HEK293T (cell line): Measurements from ENCODE around the gene ZNF548.
"Not testable (repeated sequence)": the region's sequence is repeated elsewhere in the genome, so short reads cannot be mapped to it uniquely, and the experiment has no call there.

ENCODE experiments used
- CTCF ChIA-PET: fragments of 350-600 bp; formaldehyde crosslinking; extraction: SDS; loops from one replicate; lab custom pipeline; 2021; ENCODE audit warnings: antibody characterized with exemption, inconsistent platforms; lab: Yijun Ruan, JAX
- POLR2A ChIA-PET: fragments of 350-600 bp; formaldehyde crosslinking; extraction: SDS; loops from one replicate; lab custom pipeline; 2020; ENCODE audit warnings: antibody characterized with exemption, inconsistent platforms; lab: Yijun Ruan, JAX
- DNase-seq: peaks from one replicate; pipeline ENCODE4 v3.0.0; 2012; ENCODE audit warnings: mixed read lengths; ENCODE audit errors: extremely low spot score
- ARNT ChIP-seq: fragments of 450-650 bp; IDR thresholded peaks from 2 replicates; pipeline ENCODE4 v1.6.1; 2017; ENCODE audit warnings: mild to moderate bottlenecking
- BHLHE40 ChIP-seq: fragments of 450-650 bp; IDR thresholded peaks from 2 replicates; pipeline ENCODE4 v1.6.1; 2016; ENCODE audit warnings: mild to moderate bottlenecking, moderate library complexity, borderline replicate concordance
- CTBP1 ChIP-seq: fragments of 450-650 bp; IDR thresholded peaks from 2 replicates; pipeline ENCODE4 v1.6.1; 2016; ENCODE audit warnings: borderline replicate concordance
- ELF4 ChIP-seq: fragments of 450-650 bp; IDR thresholded peaks from 2 replicates; pipeline ENCODE4 v1.6.1; 2017; ENCODE audit warnings: antibody characterized with exemption
- FOXA1 ChIP-seq: fragments of 450-650 bp; IDR thresholded peaks from 2 replicates; pipeline ENCODE4 v1.6.1; 2016; ENCODE audit warnings: mild to moderate bottlenecking
- FOXK2 ChIP-seq: fragments of 450-650 bp; IDR thresholded peaks from 2 replicates; pipeline ENCODE4 v1.6.1; 2016; ENCODE audit warnings: mild to moderate bottlenecking
- FOXM1 ChIP-seq: fragments of 450-650 bp; IDR thresholded peaks from 2 replicates; pipeline ENCODE4 v1.6.1; 2017; ENCODE audit warnings: mild to moderate bottlenecking, borderline replicate concordance
- HDGF ChIP-seq: fragments of 450-650 bp; IDR thresholded peaks from 2 replicates; pipeline ENCODE4 v1.6.1; 2017; ENCODE audit warnings: antibody characterized with exemption, borderline replicate concordance
- L3MBTL2 ChIP-seq: fragments of 450-650 bp; conservative IDR thresholded peaks from 2 replicates; pipeline ENCODE4 v1.6.1; 2016; ENCODE audit warnings: mild to moderate bottlenecking
- LEF1 ChIP-seq: fragments of 450-650 bp; IDR thresholded peaks from 2 replicates; pipeline ENCODE4 v1.6.1; 2017; ENCODE audit warnings: mild to moderate bottlenecking, borderline replicate concordance
- NFRKB ChIP-seq: fragments of 450-650 bp; IDR thresholded peaks from 2 replicates; pipeline ENCODE4 v1.6.1; 2016; ENCODE audit warnings: mild to moderate bottlenecking, moderate library complexity
- SP1 ChIP-seq: fragments of 450-650 bp; IDR thresholded peaks from 2 replicates; pipeline ENCODE4 v1.6.1; 2017
- SUZ12 ChIP-seq: fragments of 450-650 bp; IDR thresholded peaks from 2 replicates; pipeline ENCODE4 v1.6.1; 2016; ENCODE audit warnings: mild to moderate bottlenecking
- TARDBP ChIP-seq: fragments of 450-650 bp; IDR thresholded peaks from 2 replicates; pipeline ENCODE4 v1.6.1; 2016
- ZNF384 ChIP-seq: fragments of 450-650 bp; IDR thresholded peaks from 2 replicates; pipeline ENCODE4 v1.6.1; 2016
- TF ChIP-seq, protein P1 (sequence below): fragments of 450-650 bp; IDR thresholded peaks from 2 replicates; pipeline ENCODE4 v1.6.1; 2016

The ZNF548 gene

DNA sequence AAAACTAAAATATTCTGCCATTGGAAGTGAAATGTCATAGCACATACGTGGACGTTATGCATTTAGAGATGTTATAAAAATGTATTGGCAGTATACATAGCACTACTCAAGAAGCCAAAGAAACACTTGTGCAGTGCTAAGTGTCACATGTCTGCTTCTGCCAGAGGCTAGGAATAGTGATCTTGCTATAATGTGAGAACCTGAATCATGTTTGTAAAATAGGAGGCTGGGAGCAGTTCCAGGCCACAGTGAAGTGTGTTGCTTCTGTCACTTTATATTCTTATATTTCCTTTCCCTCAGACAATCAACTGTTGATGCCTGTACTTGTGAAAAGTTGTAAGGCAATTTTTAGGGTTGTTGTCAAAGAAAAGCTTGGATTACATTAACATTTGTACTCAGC is 22.9 kb upstream of the ZNF548 start:
- DNase-seq, result no peak
- CTCF ChIA-PET, result no interaction called here
- TF ChIP-seq, protein P1, sequence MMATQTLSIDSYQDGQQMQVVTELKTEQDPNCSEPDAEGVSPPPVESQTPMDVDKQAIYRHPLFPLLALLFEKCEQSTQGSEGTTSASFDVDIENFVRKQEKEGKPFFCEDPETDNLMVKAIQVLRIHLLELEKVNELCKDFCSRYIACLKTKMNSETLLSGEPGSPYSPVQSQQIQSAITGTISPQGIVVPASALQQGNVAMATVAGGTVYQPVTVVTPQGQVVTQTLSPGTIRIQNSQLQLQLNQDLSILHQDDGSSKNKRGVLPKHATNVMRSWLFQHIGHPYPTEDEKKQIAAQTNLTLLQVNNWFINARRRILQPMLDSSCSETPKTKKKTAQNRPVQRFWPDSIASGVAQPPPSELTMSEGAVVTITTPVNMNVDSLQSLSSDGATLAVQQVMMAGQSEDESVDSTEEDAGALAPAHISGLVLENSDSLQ, result no peak
- TF ChIP-seq HDGF, result no peak
- no peak for TF ChIP-seq LEF1
- TF ChIP-seq BHLHE40, result no peak
- no peak for TF ChIP-seq ELF4
- no peak for TF ChIP-seq L3MBTL2
- no peak for TF ChIP-seq ZNF384
- TF ChIP-seq TARDBP, result no peak
- TF ChIP-seq NFRKB, result no peak
- TF ChIP-seq SUZ12, result no peak
- TF ChIP-seq CTBP1, result no peak
- no peak for TF ChIP-seq SP1
- no peak for TF ChIP-seq FOXK2
- TF ChIP-seq ARNT, result no peak
- TF ChIP-seq FOXM1, result no peak
- TF ChIP-seq FOXA1, result no peak
- POLR2A ChIA-PET, result no interaction called here

DNA sequence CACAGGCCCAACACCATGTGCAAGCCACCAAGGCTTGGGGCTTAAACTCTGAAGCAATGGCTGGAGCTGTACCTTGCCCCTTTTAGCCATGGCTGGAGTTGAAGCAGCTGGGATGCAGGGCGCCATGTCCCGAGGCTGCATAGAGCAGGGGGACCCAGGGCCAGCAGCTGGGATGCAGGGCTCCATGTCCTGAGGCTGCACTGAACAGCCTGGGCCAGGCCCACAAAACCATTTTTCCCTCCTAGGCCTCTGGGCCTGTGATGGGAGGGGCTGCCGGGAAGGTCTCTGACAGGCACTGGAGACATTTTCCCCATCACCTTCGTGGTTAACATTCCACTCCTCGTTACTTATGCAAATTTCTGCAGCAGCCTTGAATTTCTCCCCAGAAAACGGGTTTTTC is 15.5 kb upstream of the ZNF548 start:
- DNase-seq, result no peak
- TF ChIP-seq ZNF384 (no peak), BHLHE40 (no peak), SUZ12 (no peak), ARNT (no peak), TARDBP (no peak), CTBP1 (no peak), LEF1 (no peak), ELF4 (no peak), L3MBTL2 (no peak), SP1 (no peak), FOXA1 (no peak), HDGF (no peak), FOXM1 (no peak), NFRKB (no peak), FOXK2 (no peak)
- TF ChIP-seq, protein P1, result no peak
- POLR2A ChIA-PET, result no interaction called here
- CTCF ChIA-PET, result no interaction called here

DNA sequence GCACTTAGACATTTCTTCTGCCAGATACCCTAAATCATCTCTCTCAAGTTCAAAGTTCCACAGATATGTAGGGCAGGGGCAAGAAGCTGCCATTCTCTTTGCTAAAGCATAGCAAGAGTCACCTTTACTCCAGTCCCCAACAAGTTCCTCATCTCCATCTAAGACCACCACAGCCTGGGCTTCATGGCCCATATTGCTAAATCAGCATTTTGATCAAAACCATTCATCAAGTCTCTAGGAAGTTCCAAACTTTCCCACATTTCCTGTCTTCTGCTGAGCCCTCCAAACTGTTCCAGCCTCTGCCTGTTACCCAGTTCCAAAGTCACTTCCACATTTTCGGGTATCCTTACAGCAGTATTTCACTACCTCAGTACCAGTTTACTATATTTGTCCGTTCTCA is 15.0 kb upstream of the ZNF548 start:
- POLR2A ChIA-PET, CTCF ChIA-PET, DNase-seq: not testable (repeated sequence)

DNA sequence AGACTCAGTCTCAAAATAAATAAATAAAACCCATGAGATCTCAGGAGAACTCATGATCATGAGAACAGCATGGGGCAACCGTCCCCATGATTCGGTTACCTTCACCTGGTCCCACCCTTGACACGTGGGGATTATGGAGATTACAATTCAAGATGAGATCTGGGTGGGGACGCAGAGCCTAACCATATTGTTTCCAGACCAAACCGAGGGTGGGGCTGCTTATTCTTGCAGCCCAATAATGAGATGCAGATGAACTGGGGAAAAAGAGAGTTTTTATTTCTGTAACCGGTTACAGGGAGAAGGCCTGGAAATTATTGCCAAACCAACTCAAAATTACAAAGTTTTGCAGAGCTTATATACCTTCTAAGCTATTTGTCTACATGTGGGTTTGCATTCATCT is 13.5 kb upstream of the ZNF548 start:
- DNase-seq, result no peak

DNA sequence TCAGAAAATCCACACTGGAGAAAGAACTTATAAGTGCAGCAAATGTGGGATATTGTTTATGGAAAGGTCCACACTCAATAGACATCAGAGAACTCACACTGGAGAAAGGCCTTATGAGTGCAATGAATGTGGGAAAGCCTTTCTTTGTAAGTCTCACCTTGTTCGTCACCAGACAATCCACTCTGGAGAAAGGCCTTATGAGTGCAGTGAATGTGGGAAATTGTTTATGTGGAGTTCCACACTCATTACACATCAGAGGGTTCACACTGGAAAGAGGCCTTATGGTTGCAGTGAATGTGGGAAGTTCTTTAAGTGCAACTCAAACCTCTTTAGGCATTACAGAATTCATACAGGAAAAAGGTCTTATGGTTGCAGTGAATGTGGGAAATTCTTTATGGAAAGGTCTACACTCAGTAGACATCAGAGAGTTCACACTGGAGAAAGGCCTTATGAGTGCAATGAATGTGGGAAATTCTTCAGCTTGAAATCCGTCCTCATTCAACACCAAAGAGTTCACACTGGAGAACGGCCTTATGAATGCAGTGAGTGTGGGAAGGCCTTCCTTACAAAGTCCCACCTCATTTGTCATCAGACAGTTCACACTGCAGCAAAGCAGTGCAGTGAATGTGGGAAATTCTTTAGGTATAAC is 12.0 kb upstream of the ZNF548 start:
- ChIA-PET CTCF (no interaction called here), POLR2A (no interaction called here)
- TF ChIP-seq L3MBTL2 (no peak), FOXA1 (no peak), ZNF384 (no peak), ARNT (no peak)
- no peak for DNase-seq

More for the DNA sequence above, 13.5 kb upstream of the ZNF548 start:
- no peak for TF ChIP-seq ZNF384
- TF ChIP-seq L3MBTL2, result no peak
- TF ChIP-seq BHLHE40, result no peak
- TF ChIP-seq FOXM1, result no peak
- no peak for TF ChIP-seq ARNT
- no peak for TF ChIP-seq LEF1
- TF ChIP-seq FOXK2, result no peak
- no peak for TF ChIP-seq NFRKB
- TF ChIP-seq FOXA1, result no peak
- no peak for TF ChIP-seq CTBP1
- no peak for TF ChIP-seq SP1
- ChIA-PET CTCF (no interaction called here), POLR2A (no interaction called here)

DNA sequence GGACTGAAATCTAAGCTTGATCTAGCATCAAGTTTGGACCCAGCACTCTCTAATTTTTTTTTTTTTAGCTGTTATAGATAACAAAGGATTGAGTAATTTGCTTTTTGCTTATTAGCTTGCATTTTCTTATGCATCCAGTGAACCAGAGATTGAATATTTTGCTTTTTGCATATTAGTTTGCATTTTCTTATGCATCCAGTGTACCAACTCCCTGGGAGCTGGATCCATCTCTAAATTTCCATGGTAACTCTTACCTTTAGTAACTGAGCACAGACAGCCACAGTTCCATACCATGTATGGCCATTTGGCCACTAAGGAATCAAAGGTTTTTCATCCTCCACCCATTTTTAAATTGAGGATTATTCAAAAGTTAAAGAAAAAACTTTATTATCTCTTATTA is 8.7 kb upstream of the ZNF548 start:
- DNase-seq, result no peak
- TF ChIP-seq ARNT, result no peak
- no peak for TF ChIP-seq NFRKB
- no peak for TF ChIP-seq L3MBTL2
- TF ChIP-seq ELF4, result no peak
- TF ChIP-seq HDGF, result no peak
- POLR2A ChIA-PET, result no interaction called here
- CTCF ChIA-PET, result no interaction called here

DNA sequence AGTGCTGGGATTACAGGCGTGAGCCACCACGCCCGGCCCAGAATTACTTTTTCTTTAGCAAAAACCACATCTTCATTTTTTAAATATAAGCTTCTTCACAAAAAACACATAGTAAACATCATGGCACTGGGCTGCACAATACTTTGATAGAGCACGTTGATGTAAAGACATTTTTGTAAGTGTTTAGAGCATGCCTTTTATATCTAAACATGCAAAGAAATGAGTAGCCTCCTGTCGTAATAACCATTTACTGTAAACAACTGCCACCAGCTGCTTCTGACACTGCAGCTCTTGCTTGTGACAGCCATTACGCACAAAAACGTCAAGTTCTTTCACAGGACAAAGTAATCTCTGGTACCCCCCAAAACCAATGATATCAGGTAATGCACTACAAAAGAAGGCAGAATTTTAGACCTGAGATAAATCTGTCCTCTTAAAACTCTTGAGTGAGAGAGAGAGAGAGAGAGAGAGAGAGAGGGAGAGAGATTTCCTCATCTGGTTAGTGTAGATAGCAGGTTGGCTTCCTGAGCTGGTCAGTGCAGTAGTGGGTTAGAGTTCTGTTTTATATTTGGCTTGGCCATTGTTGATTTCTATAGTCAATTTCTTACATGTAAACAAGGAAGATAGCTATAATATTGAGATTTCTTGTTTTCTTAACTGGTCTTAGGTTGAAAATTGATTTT is 6.7 kb upstream of the ZNF548 start:
- DNase-seq, result no peak
- no peak for TF ChIP-seq TARDBP
- TF ChIP-seq ARNT, result no peak
- TF ChIP-seq L3MBTL2, result no peak
- TF ChIP-seq, protein P1, result no peak
- no peak for TF ChIP-seq FOXM1
- TF ChIP-seq BHLHE40, result no peak
- TF ChIP-seq LEF1, result no peak
- no peak for TF ChIP-seq NFRKB
- no peak for TF ChIP-seq FOXA1
- TF ChIP-seq SP1, result no peak
- no peak for TF ChIP-seq ELF4
- TF ChIP-seq HDGF, result no peak
- TF ChIP-seq CTBP1, result no peak
- no peak for TF ChIP-seq FOXK2
- no peak for TF ChIP-seq SUZ12
- no peak for TF ChIP-seq ZNF384
- ChIA-PET POLR2A (no interaction called here), CTCF (interaction anchor here (0.6 kb wide), 1 partner anchor 511 kb away, joined by 4 read pairs; no protein-coding TSS in a partner anchor)
